NCI-H748 (cell line): ENCODE measurements around the gene PDZK1IP1.
"Not testable (repeated sequence)": the region's sequence is repeated elsewhere in the genome, so short reads cannot be mapped to it uniquely, and the experiment has no call there.

Source experiments
- DNase-seq: peaks from one replicate; lab custom pipeline; 2025; ENCODE audit not compliant: unreplicated experiment; lab: John Stamatoyannopoulos, UW

The PDZK1IP1 gene

DNA sequence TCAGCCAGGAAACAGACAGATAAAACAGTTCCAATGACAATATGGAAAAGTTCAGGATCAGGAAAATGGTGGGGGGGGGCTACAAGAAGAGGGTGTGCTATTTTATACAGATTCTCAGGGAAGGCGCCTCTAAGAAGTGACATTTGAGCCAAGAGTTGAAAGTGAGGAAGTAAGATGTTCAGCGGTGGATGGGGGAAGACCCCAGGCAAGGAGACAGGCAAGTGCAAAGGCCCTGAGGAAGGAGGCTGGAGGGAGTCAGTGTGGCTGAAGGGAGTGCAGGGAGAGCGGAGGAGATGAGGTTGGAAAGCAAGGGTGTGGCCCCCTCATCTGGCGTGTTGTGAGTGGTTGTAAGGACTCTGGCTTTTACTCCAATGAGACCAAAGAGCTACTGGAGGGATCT, 8.4 kb upstream of the PDZK1IP1 start:
- no peak for DNase-seq

GRCh38 chr1:47196622-47197021, 6.8 kb upstream of the PDZK1IP1 start:
- DNase-seq, result no peak

GRCh38 chr1:47195981-47196380, 6.1 kb upstream of the PDZK1IP1 start:
- not testable (repeated sequence) for DNase-seq

GRCh38 chr1:47194311-47194710, 4.5 kb upstream of the PDZK1IP1 start:
- no peak for DNase-seq

DNA sequence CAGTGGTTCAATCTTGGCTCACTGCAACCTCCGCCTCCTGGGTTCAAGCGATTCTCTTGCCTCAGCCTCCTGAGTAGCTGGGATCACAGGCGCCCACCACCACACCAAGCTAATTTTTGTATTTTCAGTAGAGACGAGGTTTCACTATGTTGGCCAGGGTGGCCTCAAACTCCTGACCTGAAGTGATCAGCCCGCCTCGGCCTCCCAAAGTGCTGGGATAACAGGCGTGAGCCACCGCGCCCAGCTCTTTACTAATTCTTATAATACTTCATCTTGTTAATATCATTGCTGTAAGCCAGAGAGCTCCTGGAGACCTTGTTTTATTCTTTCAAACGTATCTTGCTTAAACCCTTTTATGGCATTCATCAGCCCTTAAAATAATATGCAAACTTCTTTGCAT, 3.7 kb upstream of the PDZK1IP1 start:
- not testable (repeated sequence) for DNase-seq

DNA sequence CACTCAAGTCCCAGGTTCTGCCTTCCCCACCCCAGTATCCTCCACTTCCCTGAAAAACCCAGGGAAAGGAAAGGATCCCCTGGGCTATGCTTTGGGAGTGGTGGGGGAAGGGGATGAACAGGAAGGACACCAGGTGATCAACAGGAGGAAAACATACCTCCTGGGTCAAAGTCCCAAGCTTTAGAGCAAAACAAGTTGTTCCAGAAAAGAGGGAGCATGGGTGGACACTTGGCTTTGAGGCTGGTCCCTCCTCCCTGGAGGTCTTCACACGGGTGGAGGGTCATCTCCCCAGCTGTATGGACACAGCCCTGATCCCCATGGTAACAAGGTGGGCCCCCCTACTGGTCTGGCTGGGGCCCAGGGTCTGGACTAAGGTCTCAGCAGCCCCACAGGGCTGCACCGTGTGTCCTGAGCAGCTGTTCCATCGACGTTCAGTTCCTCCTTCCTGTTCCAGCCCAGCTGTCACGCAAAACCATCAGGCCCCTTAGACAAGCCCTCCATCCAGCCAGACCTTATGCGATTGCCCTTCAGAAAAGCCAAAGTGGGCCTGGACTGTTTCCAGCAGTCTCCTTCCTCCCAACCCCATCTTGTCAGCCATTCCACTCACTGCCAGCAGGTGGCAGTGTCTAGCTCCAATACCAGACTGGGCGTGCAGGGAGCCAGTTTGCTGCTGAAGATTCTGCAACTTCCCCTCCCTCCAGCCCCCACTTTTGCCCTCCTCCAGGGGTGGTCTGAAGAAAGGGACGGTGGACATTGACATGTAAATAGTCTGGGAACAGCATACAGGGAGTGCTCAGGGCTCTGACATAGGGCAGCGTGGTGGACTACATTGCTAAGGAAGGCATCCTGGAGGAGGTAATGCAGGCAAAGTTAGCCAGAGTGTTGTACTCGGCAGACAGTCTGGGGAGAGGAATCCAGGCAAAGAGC, 2.9 kb upstream of the PDZK1IP1 start:
- peak; percentile 69 for DNase-seq

GRCh38 chr1:47191940-47192457, 2.2 kb upstream of the PDZK1IP1 start:
- no peak for DNase-seq

- no peak for DNase-seq
Measured at GRCh38 chr1:47190857-47191256, 1.0 kb upstream of the PDZK1IP1 start.

- no peak for DNase-seq
Measured at GRCh38 chr1:47190509-47190855, 646 bp upstream of the PDZK1IP1 start.

GRCh38 chr1:47188791-47189785, 748 bp downstream of the PDZK1IP1 start:
- no peak for DNase-seq

GRCh38 chr1:47187926-47188250, 1.9 kb downstream of the PDZK1IP1 start:
- DNase-seq, result no peak

DNA sequence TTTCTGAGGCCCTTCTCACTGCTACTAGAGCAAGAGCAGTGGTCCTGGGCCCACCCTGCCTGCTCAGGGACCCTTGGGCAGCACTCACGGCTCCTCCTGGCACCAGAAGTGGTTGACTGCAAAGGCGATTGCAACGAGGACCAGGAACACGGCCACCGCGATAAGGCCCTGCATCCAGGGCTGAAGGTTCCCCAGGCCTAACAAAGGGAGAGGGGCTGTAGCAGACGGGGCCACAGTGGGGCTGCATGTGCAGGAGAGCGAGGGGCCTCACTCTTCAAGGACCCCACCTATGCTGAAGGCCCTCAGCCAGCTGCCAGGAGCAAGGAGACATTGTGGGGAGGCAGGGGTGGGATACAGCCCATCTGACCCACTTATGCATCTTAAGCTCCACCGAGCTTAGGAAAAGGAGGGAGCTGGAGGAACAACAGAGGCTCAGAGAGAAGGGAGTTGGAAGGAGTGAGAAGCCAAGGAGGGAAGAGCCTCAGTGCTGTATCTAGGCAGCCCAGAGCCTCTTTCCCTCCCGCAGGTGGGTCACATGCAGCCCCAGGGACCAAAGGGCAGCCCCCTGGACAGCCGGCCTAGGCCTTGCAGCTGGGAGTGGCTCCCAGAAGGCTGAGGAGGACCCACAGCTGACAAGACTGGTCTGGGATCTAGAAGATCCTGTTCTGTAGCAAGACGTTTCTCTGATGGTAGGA, 2.5 kb downstream of the PDZK1IP1 start:
- DNase-seq, result no peak

GRCh38 chr1:47186267-47187185, 3.3 kb downstream of the PDZK1IP1 start:
- DNase-seq, result no peak

- DNase-seq, result no peak
Measured at GRCh38 chr1:47184822-47185677, 4.8 kb downstream of the PDZK1IP1 start.

DNA sequence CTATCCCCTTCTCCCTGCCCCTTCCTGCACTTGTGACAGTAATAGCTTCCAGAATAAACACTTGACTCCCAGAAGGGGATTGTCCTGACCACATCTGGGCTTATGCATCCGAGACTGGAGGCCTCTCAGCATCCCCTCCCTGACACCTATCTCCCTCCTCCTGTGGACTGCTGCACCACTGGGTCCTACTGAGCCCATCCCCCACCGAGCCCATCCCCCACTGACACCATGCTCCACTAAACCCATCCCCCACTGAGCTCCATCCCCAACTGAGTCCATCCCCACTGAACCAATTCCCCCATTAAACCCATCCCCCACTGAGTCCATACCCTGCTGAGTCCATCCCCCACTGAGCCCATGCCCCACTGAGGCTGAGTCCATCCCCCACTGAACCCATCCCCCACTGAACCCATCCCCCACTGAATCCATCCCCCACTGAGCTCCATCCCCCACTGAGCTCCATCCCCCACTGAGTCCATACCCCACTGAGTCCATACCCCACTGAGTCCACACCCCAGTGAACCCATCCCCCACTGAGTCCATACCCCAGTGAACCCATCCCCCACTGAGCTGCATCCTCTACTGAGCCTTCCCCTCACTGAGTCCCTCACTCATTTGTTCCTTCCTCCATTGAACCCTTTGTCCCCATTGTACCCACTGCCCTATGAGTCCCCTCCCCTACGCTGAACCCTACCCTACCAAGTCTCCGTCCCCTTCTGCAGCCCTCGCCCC, 5.6 kb downstream of the PDZK1IP1 start:
- DNase-seq, result no peak

GRCh38 chr1:47183308-47184089, 6.3 kb downstream of the PDZK1IP1 start:
- DNase-seq, result no peak

DNA sequence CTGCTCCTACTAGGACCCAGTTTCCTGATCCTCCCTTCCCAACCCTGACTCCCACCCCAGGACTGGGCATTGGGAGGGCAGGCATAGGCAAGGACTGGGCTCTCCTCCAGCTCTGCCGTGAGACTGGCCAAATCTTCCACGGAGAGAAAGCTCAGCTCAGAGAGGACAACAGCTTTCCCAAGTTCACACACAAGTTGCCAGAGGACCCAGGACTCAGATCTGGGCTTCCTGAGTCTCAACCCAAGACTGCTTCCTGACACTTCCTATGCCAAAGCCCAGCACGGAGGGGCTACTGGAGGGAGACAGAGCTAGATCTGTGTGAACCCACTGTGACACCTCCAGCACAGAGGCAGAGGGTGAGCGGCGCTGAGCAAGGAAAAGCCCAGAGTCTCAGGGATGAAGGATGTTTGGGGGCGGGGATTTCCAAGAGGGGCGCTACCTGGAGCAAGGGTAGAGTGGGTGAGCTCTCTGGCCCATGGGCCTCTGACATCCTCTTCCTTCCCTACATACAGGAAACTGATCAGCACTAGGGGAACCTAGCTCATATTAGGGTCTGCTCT, 7.1 kb downstream of the PDZK1IP1 start:
- no peak for DNase-seq
